Keratinocyte (primary cell): ENCODE data around the gene SERGEF. TPM values are rescaled to one million over a fixed set of nuclear protein-coding genes. Genes with fewer than 3 reads are reported as not detected.

Experiments
- DNase-seq: peaks from one replicate; pipeline ENCODE4 v3.0.0-alpha.2; 2011; ENCODE audit warnings: low read depth, missing footprints, low spot score
- FAIRE-seq: peaks from 2 replicates; lab custom pipeline; 2011; peaks lifted over from hg19 to GRCh38; lab: Jason Lieb, UNC
- H2AFZ ChIP-seq: 2 replicates; pipeline ENCODE4 v1.6.0; 2012; ENCODE audit warnings: low read length, control low read depth, inconsistent platforms; ENCODE audit not compliant: control insufficient read depth
- H3K27ac ChIP-seq: 2 replicates; pipeline ENCODE4 v1.5.1; 2011; ENCODE audit warnings: low read length; ENCODE audit not compliant: control insufficient read depth, insufficient read depth
- H3K27me3 ChIP-seq: 3 replicates; pipeline ENCODE4 v1.6.0; 2011; ENCODE audit warnings: low read length; ENCODE audit not compliant: control insufficient read depth, insufficient read depth; ENCODE audit errors: extremely low read depth
- H3K36me3 ChIP-seq, 2 experiments: 2 replicates in 1 of 2; 3 replicates in 1 of 2; pipeline ENCODE4 v1.5.1; 2011; ENCODE audit warnings: low read length in 2 of 2, mild to moderate bottlenecking in 1 of 2; ENCODE audit not compliant: control insufficient read depth in 2 of 2, insufficient read depth in 2 of 2; ENCODE audit errors: extremely low read depth in 1 of 2
- H3K4me1 ChIP-seq: 3 replicates; pipeline ENCODE4 v1.5.1; 2011; ENCODE audit warnings: low read length; ENCODE audit not compliant: control insufficient read depth, insufficient read depth; ENCODE audit errors: extremely low read depth
- H3K4me2 ChIP-seq: 3 replicates; pipeline ENCODE4 v1.6.0; 2011; ENCODE audit warnings: low read depth, low read length; ENCODE audit not compliant: control insufficient read depth, insufficient read depth; ENCODE audit errors: extremely low read depth
- H3K4me3 ChIP-seq, 3 experiments: fragments of 200-600 bp in 1 of 3; sonication (generic) in 1 of 3; 2 replicates in 2 of 3; 3 replicates in 1 of 3; pipeline ENCODE4 v1.5.1; 2011 to 2016; ENCODE audit warnings: low read length in 3 of 3, mild to moderate bottlenecking in 3 of 3, control low read depth in 2 of 3, inconsistent platforms in 1 of 3, low read depth in 1 of 3, mixed read lengths in 1 of 3, mixed run types in 1 of 3, moderate library complexity in 1 of 3; ENCODE audit not compliant: control insufficient read depth in 2 of 3, insufficient read depth in 2 of 3; ENCODE audit errors: extremely low read depth in 1 of 3
- H3K79me2 ChIP-seq: 2 replicates; pipeline ENCODE4 v1.6.0; 2012; ENCODE audit warnings: low read length; ENCODE audit not compliant: control insufficient read depth, insufficient read depth
- H3K9ac ChIP-seq: 3 replicates; pipeline ENCODE4 v1.6.0; 2011; ENCODE audit warnings: low read length; ENCODE audit not compliant: control insufficient read depth, insufficient read depth; ENCODE audit errors: extremely low read depth
- H3K9me1 ChIP-seq: 3 replicates; pipeline ENCODE4 v1.6.0; 2011; ENCODE audit warnings: low read length; ENCODE audit not compliant: control insufficient read depth, insufficient read depth; ENCODE audit errors: extremely low read depth
- H3K9me3 ChIP-seq: 2 replicates; pipeline ENCODE4 v1.5.1; 2012; ENCODE audit warnings: low read depth, low read length; ENCODE audit not compliant: control insufficient read depth
- H4K20me1 ChIP-seq: 3 replicates; pipeline ENCODE4 v1.6.0; 2011; ENCODE audit warnings: low read length; ENCODE audit not compliant: control insufficient read depth, insufficient read depth; ENCODE audit errors: extremely low read depth
- EZH2 ChIP-seq: IDR thresholded peaks from one replicate; pipeline ENCODE4 v1.6.1; 2012; ENCODE audit warnings: inconsistent platforms, mild to moderate bottlenecking, low read length, moderate library complexity
- dilution Hi-C: fragments of 300-500 bp; cut with MboI; formaldehyde crosslinking; loops from one replicate; pipeline ENCODE4 v1.7.0; 2020; ENCODE audit warnings: low sequenced_read_pairs; ENCODE audit not compliant: extremely low pct_ligation_motif_present
- polyA plus RNA-seq, 5 experiments: library from polyadenylated mRNA; depleted of rRNA in 3 of 5; stranded (reverse) in 3 of 5; stranded (forward) in 1 of 5; unstranded in 1 of 5; fragments of >200 nt; gene quantifications; 1 replicate in 1 of 5; 2 replicates in 3 of 5; 3 replicates in 1 of 5; pipeline versions ENCODE4 v1.2.1 to v1.2.3, GENCODE V29; 2011 to 2012; ENCODE audit warnings: missing spikeins in 2 of 5, low read depth in 1 of 5, low replicate concordance in 1 of 5
- TF ChIP-seq, protein P1 (sequence below), 3 experiments: IDR thresholded peaks in 1 of 3; conservative IDR thresholded peaks in 1 of 3; optimal IDR thresholded peaks in 1 of 3; 2 replicates in 2 of 3; 3 replicates in 1 of 3; pipeline versions ENCODE3 to v1.5.1; 2011; ENCODE audit warnings: low read length in 3 of 3, mild to moderate bottlenecking in 3 of 3, moderate library complexity in 2 of 3, control low read depth in 1 of 3, inconsistent platforms in 1 of 3; ENCODE audit not compliant: insufficient read depth in 2 of 3; ENCODE audit errors: extremely low read depth in 1 of 3

SERGEF gene
- polyA plus RNA-seq, 1 donor (not counting 4 experiments of a cell fraction or from before 2014, with no cell fraction given): 15.6 TPM

DNA sequence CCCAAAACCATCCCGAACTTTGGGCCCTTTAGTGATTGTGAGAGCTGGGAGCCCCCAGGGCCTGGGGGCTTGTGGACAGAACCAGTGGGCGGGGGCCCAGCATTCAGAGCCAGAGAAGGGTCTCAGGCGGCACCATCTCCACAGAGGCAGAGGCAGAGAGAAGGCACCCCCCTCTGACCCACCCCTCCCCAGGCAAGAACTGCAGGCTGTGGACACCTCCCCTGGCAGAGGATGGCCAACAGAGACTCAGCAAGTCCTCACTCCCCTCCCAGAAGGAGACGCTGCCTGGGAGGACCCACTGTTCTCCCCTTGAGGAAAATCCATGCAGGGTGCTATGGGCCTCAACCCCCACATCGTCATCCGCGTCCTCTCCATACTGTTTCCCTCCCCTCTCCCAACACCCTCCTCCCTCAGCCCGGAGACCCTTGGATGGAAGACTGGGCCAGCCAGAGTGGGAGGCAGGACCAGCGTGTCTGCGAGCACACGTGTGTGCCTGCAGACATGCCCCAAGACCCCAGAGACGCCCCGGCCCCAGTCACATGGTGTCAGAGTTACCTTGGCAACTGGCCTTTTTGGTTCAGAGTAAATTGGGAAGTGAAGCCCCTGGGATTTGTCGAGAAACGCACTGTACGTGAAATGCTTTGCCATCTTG is 235.6 kb downstream of the SERGEF start:
- Histone ChIP-seq H3K36me3 (no peaks in the 10 kb centered on the region), H3K9me3 (no peaks in the 10 kb centered on the region), H4K20me1 (no peaks in the 10 kb centered on the region), H3K79me2 (no peaks in the 10 kb centered on the region), H3K9ac (no peak overlapping the region), H3K27ac (no peak overlapping the region), H2AFZ (no peak overlapping the region), H3K4me2 (no peak overlapping the region), H3K4me3 (no peak overlapping the region), H3K4me1 (peaks cover 4% of the 10 kb centered on the region), H3K9me1 (no peaks in the 10 kb centered on the region), H3K27me3 (peaks cover 20% of the 10 kb centered on the region)
- TF ChIP-seq EZH2: no peak
- TF ChIP-seq, protein P1, sequence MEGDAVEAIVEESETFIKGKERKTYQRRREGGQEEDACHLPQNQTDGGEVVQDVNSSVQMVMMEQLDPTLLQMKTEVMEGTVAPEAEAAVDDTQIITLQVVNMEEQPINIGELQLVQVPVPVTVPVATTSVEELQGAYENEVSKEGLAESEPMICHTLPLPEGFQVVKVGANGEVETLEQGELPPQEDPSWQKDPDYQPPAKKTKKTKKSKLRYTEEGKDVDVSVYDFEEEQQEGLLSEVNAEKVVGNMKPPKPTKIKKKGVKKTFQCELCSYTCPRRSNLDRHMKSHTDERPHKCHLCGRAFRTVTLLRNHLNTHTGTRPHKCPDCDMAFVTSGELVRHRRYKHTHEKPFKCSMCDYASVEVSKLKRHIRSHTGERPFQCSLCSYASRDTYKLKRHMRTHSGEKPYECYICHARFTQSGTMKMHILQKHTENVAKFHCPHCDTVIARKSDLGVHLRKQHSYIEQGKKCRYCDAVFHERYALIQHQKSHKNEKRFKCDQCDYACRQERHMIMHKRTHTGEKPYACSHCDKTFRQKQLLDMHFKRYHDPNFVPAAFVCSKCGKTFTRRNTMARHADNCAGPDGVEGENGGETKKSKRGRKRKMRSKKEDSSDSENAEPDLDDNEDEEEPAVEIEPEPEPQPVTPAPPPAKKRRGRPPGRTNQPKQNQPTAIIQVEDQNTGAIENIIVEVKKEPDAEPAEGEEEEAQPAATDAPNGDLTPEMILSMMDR (optimal IDR thresholded peaks at IDR 0.05 in 1 of 3, IDR thresholded peaks at IDR 0.05 in 1 of 3, conservative IDR thresholded peaks at IDR 0.05 in 1 of 3; ENCODE audit: extremely low read depth in 1 of 3, insufficient read depth in 2 of 3, low read length in 3 of 3): no peak
- no peak for DNase-seq
- FAIRE-seq: no peak
- dilution Hi-C loops: no loop called here

DNA sequence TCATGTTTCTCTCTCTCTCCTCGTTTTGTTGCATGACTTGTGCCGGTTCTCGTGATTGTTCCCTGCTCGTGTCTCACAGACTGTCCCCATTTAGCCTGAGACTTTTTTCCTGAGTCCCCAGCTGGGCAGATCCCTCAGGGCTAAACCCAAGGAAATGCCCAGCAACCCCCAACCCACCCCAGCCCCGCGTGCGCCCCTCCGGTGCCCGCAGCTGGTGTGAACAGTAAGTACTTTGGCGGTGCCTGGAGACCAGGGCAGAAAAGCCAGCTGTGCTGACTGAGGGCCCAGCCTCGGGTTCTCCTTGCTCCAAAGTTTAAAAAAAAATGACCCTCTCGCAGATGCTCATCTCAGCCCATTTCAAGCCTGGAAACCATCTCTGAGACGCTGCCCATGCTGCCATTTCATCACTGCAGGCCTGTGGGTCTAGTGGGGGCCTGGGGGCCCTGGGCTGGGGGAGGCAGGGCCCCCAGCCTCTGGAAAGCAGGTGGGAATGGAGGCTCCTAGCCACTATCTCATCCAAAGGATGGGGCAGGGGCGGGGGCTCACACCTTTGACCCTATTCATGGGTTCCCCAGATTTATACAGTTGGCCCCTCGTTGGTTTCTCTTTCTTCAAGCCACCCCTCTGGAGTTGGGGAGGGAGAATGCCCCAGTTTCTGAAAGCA is 236.5 kb downstream of the SERGEF start:
- Histone ChIP-seq H3K4me2 (no peak overlapping the region), H3K9me1 (no peaks in the 10 kb centered on the region), H3K79me2 (no peaks in the 10 kb centered on the region), H3K27me3 (peaks cover 12% of the 10 kb centered on the region), H2AFZ (no peak overlapping the region), H3K4me3 (no peak overlapping the region), H3K9me3 (no peaks in the 10 kb centered on the region), H3K27ac (no peak overlapping the region), H3K4me1 (peaks cover under 1% of the 10 kb centered on the region), H3K36me3 (no peaks in the 10 kb centered on the region), H3K9ac (no peak overlapping the region), H4K20me1 (no peaks in the 10 kb centered on the region)
- FAIRE-seq: no peak
- no peak for DNase-seq
- TF ChIP-seq, protein P1 (optimal IDR thresholded peaks at IDR 0.05 in 1 of 3, IDR thresholded peaks at IDR 0.05 in 1 of 3, conservative IDR thresholded peaks at IDR 0.05 in 1 of 3; ENCODE audit: extremely low read depth in 1 of 3, insufficient read depth in 2 of 3, low read length in 3 of 3): no peak
- no peak for TF ChIP-seq EZH2
- dilution Hi-C loops: no loop called here
